Measurements from ENCODE around the gene DNAJC28. TPM values are rescaled to one million over a fixed set of nuclear protein-coding genes. Genes with fewer than 3 reads are reported as not detected.

Gene DNAJC28
- 1 to 10 TPM in 3 of 4 donors, under 1 TPM in 1; 0.57 to 1.9 (median 1.6) TPM for total RNA-seq

- Histone ChIP-seq H3K36me3 (no peaks in the 10 kb centered on the region), H3K27ac (peak within 1 kb of the TSS; percentile 78 to 90 (median 86)), H3K4me3 (peak within 1 kb of the TSS; percentile 62 to 77 (median 74)), H3K9me3 (no peaks in the 10 kb centered on the region), H3K27me3 (no peaks in the 10 kb centered on the region), H3K4me1 (peaks cover 0 to 18% (median 7%) of the 10 kb centered on the region in 3 donors)
- 0 to 2% methylated on average over 12 to 26 of the region's 52 CpGs for WGBS, 2 donors
- TF ChIP-seq CTCF (IDR thresholded peaks at IDR 0.05) (peak in 1 of 6 experiments; percentile 9), POLR2A (IDR thresholded peaks at IDR 0.05) (peak in 2 of 4 donors; percentile 24 to 46)
- peak; percentile 44 for DNase-seq
- intact Hi-C loops (cut with DNase I): no loop called here
Measured at GRCh38 chr21:33491373-33492102, at the start of gene DNAJC28. Gene DNAJC28, minus strand, starts transcription at chr21:33491716. Its CDS starts 2,323 bp downstream, at chr21:33489393.

GRCh38 chr21:33541105-33541711, 49.7 kb upstream of the DNAJC28 start:
- no peak for DNase-seq
- no peaks in the 10 kb centered on the region for H3K9me3 ChIP-seq

GRCh38 chr21:33540711-33541104, 49.2 kb upstream of the DNAJC28 start:
- H3K9me3 ChIP-seq: no peaks in the 10 kb centered on the region
- H3K4me3 ChIP-seq: peak overlapping the region in 3 of 4 donors; percentile 77 to 90 (median 84)
- no peak for DNase-seq
- H3K4me1 ChIP-seq: peaks cover 13 to 35% (median 19%) of the 10 kb centered on the region in 3 donors
- H3K27ac ChIP-seq: peak overlapping the region in 3 of 4 donors; percentile 99 to 100 (median 99)
- peaks cover 0 to 38% (median 19%) of the 10 kb centered on the region in 3 donors for H3K36me3 ChIP-seq
- WGBS, 2 donors: 42 to 44% methylated on average over 3 of the region's 3 CpGs
- TF ChIP-seq CTCF (IDR thresholded peaks at IDR 0.05) (no peak), POLR2A (IDR thresholded peaks at IDR 0.05) (no peak)
- intact Hi-C loops (cut with DNase I): no loop called here
- H3K27me3 ChIP-seq: no peaks in the 10 kb centered on the region

More at GRCh38 chr21:33541105-33541711, 49.7 kb upstream of the DNAJC28 start:
- intact Hi-C loops (cut with DNase I): no loop called here
- Histone ChIP-seq H3K4me1 (peaks cover 16 to 40% (median 19%) of the 10 kb centered on the region in 3 donors), H3K4me3 (peak overlapping the region; percentile 74 to 90 (median 80)), H3K36me3 (peaks cover 0 to 34% (median 19%) of the 10 kb centered on the region in 3 donors), H3K27me3 (no peaks in the 10 kb centered on the region), H3K27ac (peak overlapping the region; percentile 99 to 100 (median 99))
- no peak for TF ChIP-seq CTCF (IDR thresholded peaks at IDR 0.05)
- no peak for TF ChIP-seq POLR2A (IDR thresholded peaks at IDR 0.05)
- 37 to 45% methylated on average over 19 of the region's 19 CpGs for WGBS, 2 donors

- intact Hi-C loops (cut with DNase I): no loop called here
- WGBS, 2 donors: 72 to 73% methylated on average over 4 of the region's 4 CpGs
- DNase-seq: no peak
- Histone ChIP-seq H3K4me3 (no peak overlapping the region), H3K36me3 (peaks cover 2 to 49% (median 20%) of the 10 kb centered on the region in 3 donors), H3K27ac (no peak overlapping the region), H3K4me1 (peaks cover 13 to 24% (median 17%) of the 10 kb centered on the region in 3 donors), H3K9me3 (no peaks in the 10 kb centered on the region), H3K27me3 (no peaks in the 10 kb centered on the region)
- TF ChIP-seq POLR2A (IDR thresholded peaks at IDR 0.05): no peak
- TF ChIP-seq CTCF (IDR thresholded peaks at IDR 0.05): no peak
Measured at GRCh38 chr21:33539616-33540015, 48.1 kb upstream of the DNAJC28 start.

GRCh38 chr21:33537212-33537611, 45.7 kb upstream of the DNAJC28 start:
- no peak for TF ChIP-seq POLR2A (IDR thresholded peaks at IDR 0.05)
- Histone ChIP-seq H3K36me3 (peaks cover 14 to 73% (median 23%) of the 10 kb centered on the region in 3 donors), H3K4me3 (no peak overlapping the region), H3K27me3 (no peaks in the 10 kb centered on the region), H3K27ac (no peak overlapping the region), H3K9me3 (no peaks in the 10 kb centered on the region), H3K4me1 (peaks cover 10 to 17% (median 13%) of the 10 kb centered on the region in 3 donors)
- 91 to 93% methylated on average over 2 of the region's 2 CpGs for WGBS, 2 donors
- DNase-seq: no peak
- intact Hi-C loops (cut with DNase I): no loop called here

All from esophagus squamous epithelium (tissue), 5 donors.